Tibial artery (tissue), 4 donors: Measurements from ENCODE around the gene ZNF341.

Experiments
- DNase-seq, 2 donors: peaks; one replicate each; pipeline ENCODE4 v3.0.0-alpha.2; 2019
- H3K27ac ChIP-seq, 2 donors: fragments of 200-600 bp; sonication (generic) in 1 of 2; 1 replicate in 1 of 2; 2 replicates in 1 of 2; pipeline ENCODE4 v1.5.1; 2018 to 2019; ENCODE audit warnings: mild to moderate bottlenecking in 1 of 2
- H3K27me3 ChIP-seq, 2 donors: fragments of 200-600 bp; sonication (generic) in 1 of 2; one replicate each; pipeline versions ENCODE4 v1.5.1 to v1.6.0; 2016 to 2019
- H3K36me3 ChIP-seq, 3 donors: fragments of 200-600 bp; sonication (generic) in 2 of 3; one replicate each; pipeline ENCODE4 v1.5.1; 2016 to 2019; ENCODE audit warnings: mild to moderate bottlenecking in 2 of 3
- H3K4me1 ChIP-seq, 4 donors: fragments of 200-600 bp; sonication (generic) in 2 of 4; 1 replicate in 3 of 4; 2 replicates in 1 of 4; pipeline ENCODE4 v1.5.1; 2016 to 2019
- H3K4me3 ChIP-seq, 2 donors: fragments of 200-600 bp; sonication (generic) in 1 of 2; 1 replicate in 1 of 2; 2 replicates in 1 of 2; pipeline ENCODE4 v1.5.1; 2018 to 2019; ENCODE audit warnings: mild to moderate bottlenecking in 2 of 2
- H3K9me3 ChIP-seq, 3 donors: fragments of 200-600 bp; sonication (generic) in 1 of 3; one replicate each; pipeline ENCODE4 v1.5.1; 2016 to 2019
- intact Hi-C: fragments of 100-400 bp; cut with DNase I; formaldehyde crosslinking; loops from one replicate; pipeline ENCODE4 v1.15.0; 2023; ENCODE audit warnings: low total_unique reads
- TF ChIP-seq, protein P1 (sequence below), 2 experiments: fragments of 200-600 bp in 1 of 2; fragments of 450-650 bp in 1 of 2; IDR thresholded peaks; one replicate each; pipeline ENCODE4 v1.5.1; 2017 to 2019; ENCODE audit warnings: antibody characterized with exemption in 2 of 2, mild to moderate bottlenecking in 1 of 2, moderate library complexity in 1 of 2

Gene ZNF341

DNA sequence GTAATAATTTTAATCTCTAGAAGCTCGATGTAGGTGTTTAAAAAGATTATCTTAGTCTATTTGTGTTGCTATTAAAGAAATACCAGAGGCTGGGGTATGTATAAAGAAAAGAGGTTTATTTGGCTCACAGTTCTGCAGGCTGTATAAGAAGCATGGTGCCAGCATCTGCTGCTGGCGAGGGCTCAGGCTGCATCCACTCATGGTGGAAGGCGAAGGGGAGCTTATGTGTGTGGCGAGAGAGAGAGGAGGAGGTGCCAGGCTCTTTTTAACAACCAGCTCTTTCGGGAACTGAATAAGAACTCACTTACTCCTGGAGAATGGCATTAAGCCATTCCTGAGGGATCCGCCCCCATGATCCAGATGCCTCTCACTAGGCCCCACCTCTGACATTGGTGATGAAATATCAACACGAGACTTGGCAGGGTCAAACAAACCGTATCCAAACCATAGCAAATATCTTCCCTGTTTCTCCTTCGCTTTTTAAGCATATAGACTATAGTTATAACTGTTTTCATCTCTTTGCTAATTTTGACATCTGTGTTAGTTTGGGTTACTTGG, 103.9 kb downstream of the ZNF341 start:
- H3K9me3 ChIP-seq, result no peaks in the 10 kb centered on the region
- H3K4me1 ChIP-seq, result peaks cover 0 to 86% (median 44%) of the 10 kb centered on the region in 4 donors
- intact Hi-C loops, result no loop called here
- peak in 1 of 2 donors; percentile 35 for DNase-seq
- H3K27me3 ChIP-seq, result no peaks in the 10 kb centered on the region
- TF ChIP-seq, protein P1, sequence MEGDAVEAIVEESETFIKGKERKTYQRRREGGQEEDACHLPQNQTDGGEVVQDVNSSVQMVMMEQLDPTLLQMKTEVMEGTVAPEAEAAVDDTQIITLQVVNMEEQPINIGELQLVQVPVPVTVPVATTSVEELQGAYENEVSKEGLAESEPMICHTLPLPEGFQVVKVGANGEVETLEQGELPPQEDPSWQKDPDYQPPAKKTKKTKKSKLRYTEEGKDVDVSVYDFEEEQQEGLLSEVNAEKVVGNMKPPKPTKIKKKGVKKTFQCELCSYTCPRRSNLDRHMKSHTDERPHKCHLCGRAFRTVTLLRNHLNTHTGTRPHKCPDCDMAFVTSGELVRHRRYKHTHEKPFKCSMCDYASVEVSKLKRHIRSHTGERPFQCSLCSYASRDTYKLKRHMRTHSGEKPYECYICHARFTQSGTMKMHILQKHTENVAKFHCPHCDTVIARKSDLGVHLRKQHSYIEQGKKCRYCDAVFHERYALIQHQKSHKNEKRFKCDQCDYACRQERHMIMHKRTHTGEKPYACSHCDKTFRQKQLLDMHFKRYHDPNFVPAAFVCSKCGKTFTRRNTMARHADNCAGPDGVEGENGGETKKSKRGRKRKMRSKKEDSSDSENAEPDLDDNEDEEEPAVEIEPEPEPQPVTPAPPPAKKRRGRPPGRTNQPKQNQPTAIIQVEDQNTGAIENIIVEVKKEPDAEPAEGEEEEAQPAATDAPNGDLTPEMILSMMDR (IDR thresholded peaks at IDR 0.05), result no peak
- no peak overlapping the region for H3K27ac ChIP-seq
- no peaks in the 10 kb centered on the region for H3K36me3 ChIP-seq
- H3K4me3 ChIP-seq, result no peak overlapping the region

DNA sequence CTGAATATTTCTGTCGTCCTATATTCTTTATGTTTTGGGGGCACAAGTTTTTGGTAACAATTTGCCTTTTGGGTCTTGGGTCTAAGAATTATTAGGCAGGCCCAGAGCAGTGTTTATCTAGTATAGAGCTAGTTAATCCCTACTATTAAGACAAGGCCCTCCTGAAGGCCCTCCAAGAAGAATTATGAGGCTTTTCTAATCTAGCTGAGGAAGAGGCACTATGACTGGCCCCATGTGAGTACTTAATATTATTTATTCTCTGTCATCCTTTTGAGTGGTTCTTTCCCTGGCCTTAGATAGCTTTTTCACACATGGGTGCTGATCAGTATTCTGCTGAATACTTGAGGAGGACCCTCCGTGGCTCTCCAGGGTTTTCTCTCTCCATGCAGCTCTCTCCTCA, 104.5 kb downstream of the ZNF341 start:
- Histone ChIP-seq H3K4me3 (no peak overlapping the region), H3K9me3 (no peaks in the 10 kb centered on the region), H3K36me3 (no peaks in the 10 kb centered on the region), H3K4me1 (peaks cover 0 to 86% (median 42%) of the 10 kb centered on the region in 4 donors), H3K27ac (no peak overlapping the region), H3K27me3 (no peaks in the 10 kb centered on the region)
- TF ChIP-seq, protein P1 (IDR thresholded peaks at IDR 0.05), result no peak
- no peak for DNase-seq
- intact Hi-C loops, result no loop called here

DNA sequence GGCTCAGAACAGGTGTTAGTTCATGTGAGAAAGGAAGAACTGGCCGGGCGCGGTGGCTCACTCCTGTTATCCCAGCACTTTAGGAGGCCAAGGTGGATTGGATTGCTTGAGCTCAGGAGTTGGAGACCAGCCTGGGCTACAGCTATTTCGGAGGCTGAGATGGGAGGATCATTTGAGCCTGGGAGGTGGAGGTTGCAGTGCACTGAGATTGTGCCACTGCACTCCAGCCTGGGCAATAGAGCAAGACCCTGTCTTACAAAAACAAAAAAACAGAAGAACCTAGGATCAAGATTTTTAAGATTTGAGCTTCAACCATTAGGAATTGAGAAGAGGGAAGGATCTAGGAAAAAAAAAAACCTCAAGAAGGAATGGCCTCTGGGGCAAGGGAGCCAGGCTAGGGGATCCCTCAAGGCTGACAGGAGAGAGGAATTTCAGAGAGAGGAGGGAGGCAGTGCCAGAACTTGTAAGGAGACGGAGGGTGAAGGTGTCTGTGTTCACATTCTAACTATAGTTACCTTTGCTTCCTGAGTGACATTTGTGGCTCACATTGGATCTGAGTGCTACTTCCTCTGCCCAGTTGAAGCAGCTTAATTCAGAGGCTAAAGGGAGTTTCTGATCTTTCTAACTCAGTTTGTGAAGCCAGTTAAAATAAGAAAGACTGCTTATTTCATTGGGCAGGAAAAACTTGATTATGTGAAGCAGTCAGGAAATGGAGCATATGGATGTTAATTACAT, 105.5 kb downstream of the ZNF341 start:
- Histone ChIP-seq H3K27me3 (no peaks in the 10 kb centered on the region), H3K27ac (no peak overlapping the region), H3K36me3 (no peaks in the 10 kb centered on the region), H3K4me1 (peaks cover 0 to 86% (median 39%) of the 10 kb centered on the region in 4 donors), H3K4me3 (no peak overlapping the region), H3K9me3 (no peaks in the 10 kb centered on the region)
- intact Hi-C loops, result no loop called here
- DNase-seq, result no peak
- TF ChIP-seq, protein P1 (IDR thresholded peaks at IDR 0.05), result no peak

DNA sequence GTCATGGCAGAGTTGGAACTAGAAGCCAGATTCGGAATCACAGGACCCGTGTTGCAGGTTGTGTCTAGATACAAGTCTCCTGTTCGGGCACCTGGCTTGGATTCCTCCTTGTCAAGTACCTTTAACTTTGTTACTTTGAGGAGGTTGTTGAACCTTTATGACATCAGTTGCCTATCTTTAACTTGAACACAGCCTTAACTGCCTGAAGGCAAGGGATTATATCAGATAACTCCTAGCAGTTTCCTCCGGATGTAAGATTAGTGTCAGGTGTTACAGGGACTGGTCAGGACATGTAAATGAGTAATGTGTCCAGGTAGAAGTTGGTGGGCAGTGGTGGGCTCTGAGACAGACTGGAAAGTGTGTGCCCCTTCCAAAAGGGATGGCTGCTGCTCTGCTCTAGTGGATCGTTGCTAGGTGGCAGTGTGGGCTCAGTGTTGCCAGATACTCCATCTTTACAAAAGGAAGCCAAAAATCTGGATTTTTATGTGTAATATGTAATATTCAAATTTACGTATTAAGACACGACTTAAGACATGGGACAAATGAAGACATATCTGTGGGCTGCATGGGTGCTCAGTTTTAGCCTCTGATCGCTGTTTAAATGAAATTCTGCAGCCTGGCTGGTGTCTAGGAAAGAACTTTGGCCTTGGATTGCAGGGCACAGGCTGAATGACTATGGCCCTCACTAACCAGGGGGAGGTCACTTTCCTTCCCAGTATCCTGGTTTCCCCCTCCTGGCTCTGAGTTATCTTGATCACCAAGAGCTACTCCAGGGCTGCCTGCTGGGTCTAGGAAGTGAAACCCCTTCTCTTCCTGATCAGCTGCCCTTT, 106.5 kb downstream of the ZNF341 start:
- H3K9me3 ChIP-seq, result no peaks in the 10 kb centered on the region
- intact Hi-C loops, result no loop called here
- H3K4me1 ChIP-seq, result peaks cover 0 to 86% (median 39%) of the 10 kb centered on the region in 4 donors
- no peak overlapping the region for H3K27ac ChIP-seq
- no peaks in the 10 kb centered on the region for H3K36me3 ChIP-seq
- TF ChIP-seq, protein P1 (IDR thresholded peaks at IDR 0.05), result no peak
- DNase-seq, result no peak
- H3K27me3 ChIP-seq, result no peaks in the 10 kb centered on the region
- H3K4me3 ChIP-seq, result no peak overlapping the region

DNA sequence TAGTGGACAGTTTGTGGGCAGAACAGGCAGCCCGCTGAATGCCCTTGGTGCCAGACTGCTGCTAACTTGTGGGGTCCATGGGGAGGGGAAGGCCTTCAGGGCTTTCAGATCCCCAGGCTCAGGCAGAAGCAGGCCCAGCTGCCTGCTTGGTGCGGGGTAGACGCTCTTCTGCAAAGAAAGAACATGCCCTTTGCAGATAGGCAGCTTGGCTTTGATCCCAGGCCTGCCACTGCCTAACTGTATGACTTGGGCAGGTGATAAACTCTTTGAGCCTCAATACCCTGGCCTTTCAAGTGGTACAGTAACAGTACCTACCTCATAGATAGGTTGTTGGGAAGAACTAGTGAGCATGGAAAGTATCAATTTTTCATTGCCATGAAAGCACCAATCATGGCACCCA, 107.8 kb downstream of the ZNF341 start:
- Histone ChIP-seq H3K9me3 (no peaks in the 10 kb centered on the region), H3K27ac (no peak overlapping the region), H3K4me3 (no peak overlapping the region), H3K4me1 (peaks cover 0 to 89% (median 44%) of the 10 kb centered on the region in 4 donors), H3K36me3 (no peaks in the 10 kb centered on the region), H3K27me3 (no peaks in the 10 kb centered on the region)
- intact Hi-C loops, result no loop called here
- DNase-seq, result no peak
- TF ChIP-seq, protein P1 (IDR thresholded peaks at IDR 0.05), result no peak
